HepG2 (cell line): ENCODE data around the gene DLG2. TPM values are rescaled to one million over a fixed set of nuclear protein-coding genes. Genes with fewer than 3 reads are reported as not detected.

Experiments
- ATAC-seq: fragments of 200-7000 bp; cut with Tn5 transposase; 3 replicates; pipeline ENCODE4 v1.9.1; 2020; ENCODE audit warnings: mild to moderate bottlenecking, moderate library complexity
- BruUV-seq: library from RNA; stranded (reverse); fragments of 400-500 nt; replicated peaks from 2 replicates; lab custom pipeline; 2021; lab: Mats Ljungman, UMichigan
- CTCF ChIA-PET: fragments of 300-600 bp; formaldehyde crosslinking; extraction: SDS; loops from one replicate; lab custom pipeline; 2021; ENCODE audit warnings: low total read pairs, inconsistent platforms, low intra/inter-chr PET ratio; lab: Yijun Ruan, JAX
- POLR2A ChIA-PET: fragments of 350-600 bp; sonication (Branson Sonifier 250); formaldehyde crosslinking; loops from one replicate; lab custom pipeline; 2020; ENCODE audit warnings: antibody characterized with exemption, inconsistent platforms; lab: Yijun Ruan, JAX
- DNase-seq: peaks from one replicate; pipeline ENCODE4 v3.0.0-alpha.2; 2015; ENCODE audit warnings: low spot score
- FAIRE-seq: peaks from 3 replicates; lab custom pipeline; 2011; peaks lifted over from hg19 to GRCh38; lab: Jason Lieb, UNC
- H2AFZ ChIP-seq: one replicate; pipeline ENCODE4 v1.6.1; 2011; ENCODE audit warnings: low read length, inconsistent platforms
- H3K27ac ChIP-seq: fragments of 300-600 bp; 3 replicates; pipeline ENCODE4 v1.8.0; 2011; ENCODE audit warnings: mixed run types, mild to moderate bottlenecking, mixed read lengths, low read length, inconsistent platforms; ENCODE audit not compliant: insufficient read depth; ENCODE audit errors: extremely low read length
- H3K27me3 ChIP-seq, 2 experiments: fragments of 200-600 bp in 1 of 2; 2 replicates in 1 of 2; 3 replicates in 1 of 2; pipeline versions ENCODE4 v1.6.0 to v1.8.0; 2011; ENCODE audit warnings: low read length in 2 of 2, mild to moderate bottlenecking in 2 of 2, moderate library complexity in 2 of 2, inconsistent platforms in 1 of 2; ENCODE audit not compliant: insufficient read depth in 2 of 2, control insufficient read depth in 1 of 2
- H3K36me3 ChIP-seq, 2 experiments: fragments of 200-600 bp in 1 of 2; replicated peaks in 1 of 2; 2 replicates in 1 of 2; 3 replicates in 1 of 2; pipeline versions ENCODE4 v1.5.1 to v1.8.0; 2011; ENCODE audit warnings: low read length in 2 of 2, inconsistent platforms in 1 of 2; ENCODE audit not compliant: insufficient read depth in 2 of 2, control insufficient read depth in 1 of 2
- H3K4me1 ChIP-seq: 2 replicates; pipeline ENCODE4 v1.5.1; 2012; ENCODE audit warnings: low read length, inconsistent platforms; ENCODE audit not compliant: insufficient read depth
- H3K4me2 ChIP-seq: 2 replicates; pipeline ENCODE4 v1.6.0; 2011; ENCODE audit warnings: low read depth, low read length, inconsistent platforms
- H3K4me3 ChIP-seq, 3 experiments: fragments of 200-600 bp in 1 of 3; sonication (generic), shearing (Covaris generic) in 1 of 3; replicated peaks in 1 of 3; 2 replicates each; pipeline ENCODE4 v1.5.1; 2011 to 2016; ENCODE audit warnings: low read length in 3 of 3, inconsistent platforms in 2 of 3, low read depth in 2 of 3, mild to moderate bottlenecking in 2 of 3, control low read depth in 1 of 3, mixed read lengths in 1 of 3; ENCODE audit not compliant: insufficient read depth in 1 of 3
- H3K79me2 ChIP-seq: one replicate; pipeline ENCODE4 v1.6.1; 2011; ENCODE audit warnings: low read length, inconsistent platforms; ENCODE audit not compliant: insufficient read depth
- H3K9ac ChIP-seq: 2 replicates; pipeline ENCODE4 v1.6.0; 2011; ENCODE audit warnings: mild to moderate bottlenecking, low read depth, low read length, inconsistent platforms; ENCODE audit not compliant: insufficient read depth
- H3K9me3 ChIP-seq: 2 replicates; pipeline ENCODE4 v1.5.1; 2012; ENCODE audit warnings: mild to moderate bottlenecking, low read length
- H4K20me1 ChIP-seq: 2 replicates; pipeline ENCODE4 v1.6.0; 2011; ENCODE audit warnings: inconsistent platforms, mild to moderate bottlenecking, low read length, moderate library complexity; ENCODE audit not compliant: insufficient read depth
- AGO1 ChIP-seq: fragments of 200-400 bp; formaldehyde crosslinking; IDR thresholded peaks from 2 replicates; pipeline ENCODE4 v1.6.1; 2017; ENCODE audit warnings: mild to moderate bottlenecking, low read depth, low read length, moderate library complexity; ENCODE audit not compliant: poor library complexity, severe bottlenecking
- CEBPB ChIP-seq: IDR thresholded peaks from 2 replicates; pipeline ENCODE4 v1.6.1; 2011; ENCODE audit warnings: low read depth, low read length, improper control_type of control experiment, borderline replicate concordance
- HOMEZ ChIP-seq: IDR thresholded peaks from 2 replicates; pipeline ENCODE4 v1.6.1; 2016; ENCODE audit warnings: low read depth
- KDM2A ChIP-seq: sonication (generic); formaldehyde crosslinking; IDR thresholded peaks from 2 replicates; pipeline ENCODE4 v1.4.0; 2020; ENCODE audit warnings: low read depth, missing genetic modification reagents, borderline replicate concordance
- NCOA2 ChIP-seq: sonication (generic); formaldehyde crosslinking; IDR thresholded peaks from 2 replicates; pipeline ENCODE4 v1.8.0; 2022; ENCODE audit warnings: inconsistent platforms
- SRSF4 ChIP-seq: fragments of 200-400 bp; formaldehyde crosslinking; IDR thresholded peaks from one replicate; pipeline ENCODE4 v1.6.1; 2018; ENCODE audit warnings: mild to moderate bottlenecking, low read depth, low read length, moderate library complexity; ENCODE audit not compliant: poor library complexity, severe bottlenecking
- THAP7 ChIP-seq: sonication (generic); formaldehyde crosslinking; IDR thresholded peaks from 2 replicates; pipeline ENCODE4 v1.8.1; 2023; ENCODE audit warnings: mild to moderate bottlenecking, missing genetic modification reagents
- ZBTB34 ChIP-seq: sonication (generic); formaldehyde crosslinking; IDR thresholded peaks from 2 replicates; pipeline ENCODE4 v1.8.0; 2022; ENCODE audit warnings: mild to moderate bottlenecking, missing genetic modification reagents
- ZNF264 ChIP-seq: sonication (generic); formaldehyde crosslinking; IDR thresholded peaks from 2 replicates; pipeline ENCODE4 v1.4.0; 2020; ENCODE audit warnings: missing genetic modification reagents
- ZNF547 ChIP-seq: sonication (generic); formaldehyde crosslinking; IDR thresholded peaks from 2 replicates; pipeline ENCODE4 v1.5.1; 2020; ENCODE audit warnings: mild to moderate bottlenecking, missing genetic modification reagents
- ZNF572 ChIP-seq: sonication (generic); formaldehyde crosslinking; IDR thresholded peaks from 2 replicates; pipeline ENCODE4 v1.5.1; 2020; ENCODE audit warnings: mild to moderate bottlenecking, missing genetic modification reagents
- ZNF589 ChIP-seq: sonication (generic); formaldehyde crosslinking; conservative IDR thresholded peaks from 2 replicates; pipeline ENCODE4 v1.8.0; 2022; ENCODE audit warnings: mild to moderate bottlenecking, moderate library complexity, missing genetic modification reagents
- ZNF616 ChIP-seq: sonication (generic); formaldehyde crosslinking; IDR thresholded peaks from 2 replicates; pipeline ENCODE4 v1.5.0; 2020; ENCODE audit warnings: low read depth, mild to moderate bottlenecking, missing genetic modification reagents
- WGBS: methylation state at CpG from one replicate; pipeline ENCODE4 v1.1.6; 2017; ENCODE audit warnings: low lambda C conversion rate; 5-methylcytosine and 5-hydroxymethylcytosine counted together
- in situ Hi-C: cut with HindIII; loops from 2 replicates; pipeline ENCODE4 v1.10.0; 2017; ENCODE audit warnings: low pct_unique_long_range_greater_than_20kb; ENCODE audit not compliant: extremely low pct_ligation_motif_present
- intact Hi-C: fragments of 100-400 bp; cut with micrococcal nuclease; formaldehyde crosslinking; loops from one replicate; pipeline ENCODE4 v1.10.0; 2022; ENCODE audit not compliant: unreplicated experiment
- polyA plus RNA-seq, 8 experiments: library from polyadenylated mRNA; depleted of rRNA in 3 of 8; stranded (reverse) in 7 of 8; unstranded in 1 of 8; fragments of >200 nt; fragmentation: Illumina TruSeq in 4 of 8; extraction: Trizol in 4 of 8; gene quantifications; 2 replicates each; pipeline versions ENCODE4 v1.2.1 to v1.2.3, GENCODE V29; 2011 to 2016; ENCODE audit warnings: low read depth in 4 of 8, missing spikeins in 1 of 8, mixed read lengths in 1 of 8; ENCODE audit not compliant: insufficient read depth in 1 of 8
- total RNA-seq, 5 experiments: library from RNA; depleted of rRNA; stranded (reverse); fragments of >200 nt; fragmentation: Illumina TruSeq; extraction: Trizol; gene quantifications; 2 replicates each; pipeline ENCODE4 v1.2.3, GENCODE V29; 2016; ENCODE audit warnings: low read depth in 1 of 5
- TF ChIP-seq, protein P1 (sequence below): sonication (generic); formaldehyde crosslinking; IDR thresholded peaks from 2 replicates; pipeline ENCODE4 v1.9.0; 2021; ENCODE audit warnings: missing genetic modification reagents, borderline replicate concordance
- TF ChIP-seq, protein P2 (sequence below): IDR thresholded peaks from 2 replicates; pipeline ENCODE4 v1.4.0; 2020; ENCODE audit warnings: mild to moderate bottlenecking, missing genetic modification reagents

Gene DLG2
- total and polyA plus RNA-seq, 2 of the 13 experiments (the other 11 are each of a cell fraction or from before 2014, with no cell fraction given) = 0.46 to 1.0 TPM

- no peaks in the 10 kb centered on the region for H4K20me1 ChIP-seq
- ATAC-seq (no peak), FAIRE-seq (no peak), DNase-seq (no peak)
- no peaks in the 10 kb centered on the region for H3K79me2 ChIP-seq
- no peak overlapping the region for H3K9ac ChIP-seq
- TF ChIP-seq ZNF547 (CRISPR knock-in tag) (no peak), NCOA2 (CRISPR knock-in tag) (no peak), AGO1 (no peak), SRSF4 (no peak), ZNF264 (no peak), ZBTB34 (CRISPR knock-in tag) (no peak), CEBPB (no peak), KDM2A (CRISPR knock-in tag) (no peak), ZNF572 (CRISPR knock-in tag) (no peak), THAP7 (CRISPR knock-in tag) (no peak), ZNF616 (CRISPR knock-in tag) (no peak), ZNF589 (CRISPR knock-in tag) (no peak), HOMEZ (no peak)
- TF ChIP-seq, protein P1, sequence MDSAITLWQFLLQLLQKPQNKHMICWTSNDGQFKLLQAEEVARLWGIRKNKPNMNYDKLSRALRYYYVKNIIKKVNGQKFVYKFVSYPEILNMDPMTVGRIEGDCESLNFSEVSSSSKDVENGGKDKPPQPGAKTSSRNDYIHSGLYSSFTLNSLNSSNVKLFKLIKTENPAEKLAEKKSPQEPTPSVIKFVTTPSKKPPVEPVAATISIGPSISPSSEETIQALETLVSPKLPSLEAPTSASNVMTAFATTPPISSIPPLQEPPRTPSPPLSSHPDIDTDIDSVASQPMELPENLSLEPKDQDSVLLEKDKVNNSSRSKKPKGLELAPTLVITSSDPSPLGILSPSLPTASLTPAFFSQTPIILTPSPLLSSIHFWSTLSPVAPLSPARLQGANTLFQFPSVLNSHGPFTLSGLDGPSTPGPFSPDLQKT (CRISPR knock-in tag) = no peak
- TF ChIP-seq, protein P2, sequence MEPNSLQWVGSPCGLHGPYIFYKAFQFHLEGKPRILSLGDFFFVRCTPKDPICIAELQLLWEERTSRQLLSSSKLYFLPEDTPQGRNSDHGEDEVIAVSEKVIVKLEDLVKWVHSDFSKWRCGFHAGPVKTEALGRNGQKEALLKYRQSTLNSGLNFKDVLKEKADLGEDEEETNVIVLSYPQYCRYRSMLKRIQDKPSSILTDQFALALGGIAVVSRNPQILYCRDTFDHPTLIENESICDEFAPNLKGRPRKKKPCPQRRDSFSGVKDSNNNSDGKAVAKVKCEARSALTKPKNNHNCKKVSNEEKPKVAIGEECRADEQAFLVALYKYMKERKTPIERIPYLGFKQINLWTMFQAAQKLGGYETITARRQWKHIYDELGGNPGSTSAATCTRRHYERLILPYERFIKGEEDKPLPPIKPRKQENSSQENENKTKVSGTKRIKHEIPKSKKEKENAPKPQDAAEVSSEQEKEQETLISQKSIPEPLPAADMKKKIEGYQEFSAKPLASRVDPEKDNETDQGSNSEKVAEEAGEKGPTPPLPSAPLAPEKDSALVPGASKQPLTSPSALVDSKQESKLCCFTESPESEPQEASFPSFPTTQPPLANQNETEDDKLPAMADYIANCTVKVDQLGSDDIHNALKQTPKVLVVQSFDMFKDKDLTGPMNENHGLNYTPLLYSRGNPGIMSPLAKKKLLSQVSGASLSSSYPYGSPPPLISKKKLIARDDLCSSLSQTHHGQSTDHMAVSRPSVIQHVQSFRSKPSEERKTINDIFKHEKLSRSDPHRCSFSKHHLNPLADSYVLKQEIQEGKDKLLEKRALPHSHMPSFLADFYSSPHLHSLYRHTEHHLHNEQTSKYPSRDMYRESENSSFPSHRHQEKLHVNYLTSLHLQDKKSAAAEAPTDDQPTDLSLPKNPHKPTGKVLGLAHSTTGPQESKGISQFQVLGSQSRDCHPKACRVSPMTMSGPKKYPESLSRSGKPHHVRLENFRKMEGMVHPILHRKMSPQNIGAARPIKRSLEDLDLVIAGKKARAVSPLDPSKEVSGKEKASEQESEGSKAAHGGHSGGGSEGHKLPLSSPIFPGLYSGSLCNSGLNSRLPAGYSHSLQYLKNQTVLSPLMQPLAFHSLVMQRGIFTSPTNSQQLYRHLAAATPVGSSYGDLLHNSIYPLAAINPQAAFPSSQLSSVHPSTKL = no peak
- H3K4me2 ChIP-seq = no peak overlapping the region
- ChIA-PET POLR2A (no interaction called here), CTCF (no interaction called here)
- H3K9me3 ChIP-seq = no peaks in the 10 kb centered on the region
- WGBS = 37% methylated on average over 1 of the region's 1 CpG
- H3K36me3 ChIP-seq = no peaks in the 10 kb centered on the region
- BruUV-seq = no TSS peak
- H2AFZ ChIP-seq = no peak overlapping the region
- intact Hi-C loops = no loop called here
- H3K4me3 ChIP-seq = no peak overlapping the region
- in situ Hi-C loops = no loop called here
- H3K27ac ChIP-seq = no peak overlapping the region
- H3K4me1 ChIP-seq = no peaks in the 10 kb centered on the region
- H3K27me3 ChIP-seq = no peaks in the 10 kb centered on the region; a peak in 1 of 5 replicates
These were observed 1648.2 kb downstream of the DLG2 start for GRCh38 chr11:83978942-83979341.
